LNCaP clone FGC (cell line): ENCODE results near the gene DSCAM.

Experiments used
- DNase-seq: peaks from one replicate; pipeline ENCODE4 v3.0.0-alpha.2; 2011; ENCODE audit warnings: low read depth
- H3K4me3 ChIP-seq: 2 replicates; pipeline ENCODE4 v1.5.1; 2011; ENCODE audit warnings: mild to moderate bottlenecking, low read depth, low read length, control low read depth
- TF ChIP-seq, protein P1 (sequence below): IDR thresholded peaks from 2 replicates; pipeline ENCODE4 v1.5.1; 2012; ENCODE audit warnings: mild to moderate bottlenecking; ENCODE audit not compliant: control insufficient read depth, insufficient read depth; ENCODE audit errors: extremely low read depth

Gene DSCAM

DNA sequence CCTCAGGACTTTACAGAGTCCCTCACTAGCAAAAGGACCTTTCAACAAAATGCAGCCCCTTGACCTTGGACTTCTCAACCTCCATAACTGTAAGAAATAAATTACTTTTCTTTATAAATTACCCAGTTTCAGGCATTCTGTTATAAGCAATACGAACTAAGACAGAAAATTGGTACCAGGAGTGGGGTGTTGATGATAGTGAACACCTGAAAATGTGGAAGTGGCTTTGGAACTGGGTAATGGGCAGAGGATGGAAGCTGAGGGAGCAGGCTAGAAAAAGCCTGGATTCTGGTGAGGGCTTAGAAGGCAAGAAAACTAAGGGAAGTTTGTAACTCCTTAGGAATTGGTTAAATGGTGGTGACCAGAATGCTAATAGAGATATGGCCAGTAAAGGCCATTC lies 46.8 kb downstream of the DSCAM start:
- H3K4me3 ChIP-seq: no peak overlapping the region
- no peak for DNase-seq
- TF ChIP-seq, protein P1, sequence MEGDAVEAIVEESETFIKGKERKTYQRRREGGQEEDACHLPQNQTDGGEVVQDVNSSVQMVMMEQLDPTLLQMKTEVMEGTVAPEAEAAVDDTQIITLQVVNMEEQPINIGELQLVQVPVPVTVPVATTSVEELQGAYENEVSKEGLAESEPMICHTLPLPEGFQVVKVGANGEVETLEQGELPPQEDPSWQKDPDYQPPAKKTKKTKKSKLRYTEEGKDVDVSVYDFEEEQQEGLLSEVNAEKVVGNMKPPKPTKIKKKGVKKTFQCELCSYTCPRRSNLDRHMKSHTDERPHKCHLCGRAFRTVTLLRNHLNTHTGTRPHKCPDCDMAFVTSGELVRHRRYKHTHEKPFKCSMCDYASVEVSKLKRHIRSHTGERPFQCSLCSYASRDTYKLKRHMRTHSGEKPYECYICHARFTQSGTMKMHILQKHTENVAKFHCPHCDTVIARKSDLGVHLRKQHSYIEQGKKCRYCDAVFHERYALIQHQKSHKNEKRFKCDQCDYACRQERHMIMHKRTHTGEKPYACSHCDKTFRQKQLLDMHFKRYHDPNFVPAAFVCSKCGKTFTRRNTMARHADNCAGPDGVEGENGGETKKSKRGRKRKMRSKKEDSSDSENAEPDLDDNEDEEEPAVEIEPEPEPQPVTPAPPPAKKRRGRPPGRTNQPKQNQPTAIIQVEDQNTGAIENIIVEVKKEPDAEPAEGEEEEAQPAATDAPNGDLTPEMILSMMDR: no peak

DNA sequence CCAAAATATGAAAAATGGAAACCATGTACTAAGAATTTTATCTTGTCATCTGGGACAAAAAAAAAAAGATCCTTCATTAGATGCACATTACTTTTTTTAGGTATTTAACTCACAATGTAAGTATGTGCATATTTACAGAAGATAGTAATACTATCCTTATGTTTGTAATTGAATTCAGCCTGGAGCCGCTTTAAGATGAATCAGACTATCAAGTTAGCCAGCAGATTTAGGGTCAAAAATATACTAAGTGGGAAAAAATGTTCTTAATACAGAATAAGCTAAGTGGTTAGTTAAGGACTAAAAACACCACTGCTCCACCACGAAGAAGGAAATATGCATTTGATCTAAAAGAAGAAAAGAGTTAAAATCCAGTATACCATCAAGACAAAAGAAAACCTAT lies 49.1 kb downstream of the DSCAM start:
- no peak for DNase-seq
- TF ChIP-seq, protein P1: no peak
- no peak overlapping the region for H3K4me3 ChIP-seq

DNA sequence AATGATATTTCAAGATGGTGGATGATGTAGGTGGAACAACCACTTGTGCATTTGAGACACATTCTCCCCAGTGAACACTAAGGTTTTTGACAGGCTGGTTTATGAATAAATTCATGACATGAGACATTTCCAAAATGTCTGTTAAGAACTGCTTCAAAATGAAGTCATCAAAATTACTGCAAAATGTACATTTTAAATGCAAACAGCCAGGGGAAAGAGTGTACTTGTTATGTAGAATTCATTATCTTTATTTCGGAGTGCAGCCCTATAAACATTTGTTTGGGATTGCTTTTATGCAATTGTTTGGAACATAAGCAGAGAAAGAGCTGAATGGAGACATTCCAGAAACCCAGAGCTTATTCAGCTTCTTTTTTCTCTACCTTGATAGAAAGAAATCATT lies 49.5 kb downstream of the DSCAM start:
- TF ChIP-seq, protein P1: no peak
- no peak for DNase-seq

DNA sequence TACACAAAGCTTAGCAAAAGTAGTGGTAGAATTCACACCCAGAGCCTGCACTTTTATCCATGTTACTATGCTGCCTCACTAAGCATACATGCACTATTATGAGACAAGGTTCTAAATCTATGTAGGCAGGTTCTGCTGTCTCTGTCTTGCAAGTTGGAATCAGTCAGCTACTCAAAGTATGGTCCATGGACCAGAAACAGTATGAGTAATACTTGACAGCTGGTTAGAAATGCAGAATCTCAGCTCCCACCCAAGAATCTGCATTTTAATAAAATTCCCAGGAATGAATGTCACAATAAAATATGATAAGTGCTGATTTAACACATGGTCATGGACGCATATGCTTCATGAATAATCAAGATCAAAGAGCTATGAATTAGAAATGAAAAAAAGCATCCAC lies 50.5 kb downstream of the DSCAM start:
- TF ChIP-seq, protein P1: no peak
- no peak for DNase-seq
- no peak overlapping the region for H3K4me3 ChIP-seq

More for the DNA sequence above, 49.5 kb downstream of the DSCAM start:
- no peak overlapping the region for H3K4me3 ChIP-seq

DNA sequence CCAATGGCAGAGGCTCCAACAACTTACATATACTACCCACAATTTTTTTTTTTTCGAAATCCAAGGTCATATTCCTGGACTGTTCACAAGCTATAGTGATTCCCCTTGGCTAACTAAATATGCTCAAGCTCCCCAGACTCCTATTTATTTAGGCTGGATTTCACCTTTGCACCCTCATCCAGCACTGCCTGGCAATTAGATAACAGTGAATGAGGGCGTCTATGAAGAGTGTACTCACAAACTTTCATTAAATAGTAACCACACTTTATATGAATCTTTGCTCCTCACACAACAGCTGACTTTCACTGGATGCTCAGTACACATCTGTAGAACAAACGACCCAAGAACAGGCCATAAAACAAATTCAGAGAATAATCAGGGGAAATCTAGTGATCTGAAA lies 51.6 kb downstream of the DSCAM start:
- TF ChIP-seq, protein P1: no peak
- no peak for DNase-seq
- H3K4me3 ChIP-seq: no peak overlapping the region

DNA sequence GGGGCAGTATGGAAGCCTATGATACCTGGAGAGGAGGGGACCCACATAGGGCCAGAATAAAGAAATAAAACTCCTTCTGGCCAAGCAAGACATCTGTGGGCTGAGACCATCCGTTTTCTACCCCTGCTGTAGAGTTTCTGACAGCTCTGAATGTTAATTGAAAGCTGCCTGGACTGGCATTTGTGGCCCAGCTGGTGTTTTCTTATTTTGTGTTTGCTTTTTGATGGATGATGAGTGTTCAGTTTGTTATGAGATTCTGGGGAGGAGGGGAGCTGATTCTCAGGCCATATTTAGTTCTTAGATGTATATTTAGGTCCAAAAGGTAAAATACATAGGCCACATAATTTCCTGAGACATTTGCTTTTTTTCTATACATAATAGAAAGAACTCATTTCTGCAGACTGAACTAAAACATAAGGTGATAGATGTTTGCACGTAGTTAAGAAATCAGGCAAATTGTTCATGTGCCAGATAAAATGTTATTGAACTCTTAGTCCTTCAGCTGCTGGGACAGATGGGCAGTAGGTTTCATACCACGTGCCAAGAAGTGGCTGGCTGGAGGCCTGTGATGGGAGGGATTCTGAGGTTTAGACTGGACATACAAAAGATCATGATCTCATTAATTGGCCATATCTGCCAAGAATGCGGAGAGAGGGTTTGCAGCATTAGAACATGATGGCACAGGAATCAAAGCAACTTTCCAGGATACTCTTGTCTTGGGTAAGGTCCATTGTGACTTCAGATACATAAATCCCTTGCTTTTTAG lies 54.1 kb downstream of the DSCAM start:
- peak; percentile 85 for DNase-seq
- TF ChIP-seq, protein P1: no peak

DNA sequence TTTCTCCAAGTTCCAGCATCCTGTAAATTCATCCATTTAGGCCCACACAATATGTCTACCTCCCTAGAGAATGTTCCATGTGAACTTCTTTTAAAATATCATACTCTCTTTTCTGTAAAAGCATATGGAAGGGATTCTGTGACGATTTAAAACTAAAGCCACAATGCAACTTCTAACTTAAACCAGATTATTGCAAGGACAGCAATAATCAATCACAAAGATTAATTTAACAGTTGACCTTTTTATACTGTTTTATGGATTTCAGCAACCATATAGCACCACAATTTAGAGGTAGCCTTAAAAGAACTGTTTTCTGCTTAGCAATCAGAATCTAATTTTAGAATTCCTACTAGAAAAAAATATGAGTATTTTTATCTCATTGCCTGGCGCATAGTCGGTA lies 58.3 kb downstream of the DSCAM start:
- DNase-seq: no peak
- TF ChIP-seq, protein P1: no peak

More for the DNA sequence above, 54.1 kb downstream of the DSCAM start:
- no peak overlapping the region for H3K4me3 ChIP-seq

More for the DNA sequence above, 58.3 kb downstream of the DSCAM start:
- H3K4me3 ChIP-seq: no peak overlapping the region
